Neuronal stem cell (in vitro differentiated cells): ENCODE measurements around the gene GSPT1.

ENCODE experiments used
- DNase-seq: peaks from one replicate; pipeline ENCODE4 v3.0.0-alpha.2; 2013; ENCODE audit warnings: low spot score
- H2AFZ ChIP-seq: one replicate; pipeline ENCODE4 v1.6.1; 2013; ENCODE audit warnings: mild to moderate bottlenecking, low read length, inconsistent platforms
- H2AK5ac ChIP-seq: 2 replicates; pipeline ENCODE4 v1.6.1; 2013; ENCODE audit warnings: low read depth, mild to moderate bottlenecking, inconsistent platforms, low read length, moderate library complexity, mixed read lengths
- H2BK120ac ChIP-seq: 2 replicates; pipeline ENCODE4 v1.6.1; 2013; ENCODE audit warnings: low read depth, mild to moderate bottlenecking, inconsistent platforms, low read length, moderate library complexity, mixed read lengths
- H2BK12ac ChIP-seq: one replicate; pipeline ENCODE4 v1.6.1; 2013; ENCODE audit warnings: low read length, inconsistent platforms
- H2BK15ac ChIP-seq: 2 replicates; pipeline ENCODE4 v1.6.1; 2013; ENCODE audit warnings: mild to moderate bottlenecking, low read length, inconsistent platforms, mixed read lengths
- H2BK5ac ChIP-seq: one replicate; pipeline ENCODE4 v1.6.1; 2013; ENCODE audit warnings: inconsistent platforms, mild to moderate bottlenecking, low read length, moderate library complexity
- H3K14ac ChIP-seq: one replicate; pipeline ENCODE4 v1.6.1; 2013; ENCODE audit warnings: low read length, inconsistent platforms
- H3K18ac ChIP-seq: 2 replicates; pipeline ENCODE4 v1.6.1; 2013; ENCODE audit warnings: low read length, inconsistent platforms
- H3K23ac ChIP-seq: 2 replicates; pipeline ENCODE4 v1.6.1; 2013; ENCODE audit warnings: low read depth, mild to moderate bottlenecking, mixed read lengths, low read length, inconsistent platforms; ENCODE audit not compliant: poor library complexity
- H3K27ac ChIP-seq: replicated peaks from 3 replicates; pipeline ENCODE4 v1.5.1; 2013; ENCODE audit warnings: low read length, inconsistent platforms
- H3K27me3 ChIP-seq, 3 experiments: 2 replicates each; pipeline ENCODE4 v1.6.1; 2013; ENCODE audit warnings: low read length in 3 of 3, mild to moderate bottlenecking in 2 of 3, inconsistent platforms in 1 of 3, low read depth in 1 of 3, mixed read lengths in 1 of 3, moderate library complexity in 1 of 3; ENCODE audit not compliant: control insufficient read depth in 3 of 3, insufficient read depth in 3 of 3
- H3K36me3 ChIP-seq, 2 donors: replicated peaks in 1 of 2; 2 replicates each; pipeline ENCODE4 v1.6.1; 2013; ENCODE audit warnings: low read length in 2 of 2; ENCODE audit not compliant: control insufficient read depth in 2 of 2, insufficient read depth in 2 of 2
- H3K4ac ChIP-seq: 2 replicates; pipeline ENCODE4 v1.6.1; 2013; ENCODE audit warnings: inconsistent platforms, mild to moderate bottlenecking, low read length, moderate library complexity
- H3K4me1 ChIP-seq, 2 donors: 1 replicate in 1 of 2; 2 replicates in 1 of 2; pipeline ENCODE4 v1.6.1; 2013; ENCODE audit warnings: low read length in 2 of 2, low read depth in 1 of 2; ENCODE audit not compliant: control insufficient read depth in 2 of 2, insufficient read depth in 1 of 2
- H3K4me2 ChIP-seq: one replicate; pipeline ENCODE4 v1.6.1; 2013; ENCODE audit warnings: mild to moderate bottlenecking, low read length, inconsistent platforms; ENCODE audit not compliant: insufficient read depth, poor library complexity, severe bottlenecking
- H3K4me3 ChIP-seq, 2 donors: 2 replicates each; pipeline ENCODE4 v1.5.1; 2013; ENCODE audit warnings: low read length in 2 of 2, mild to moderate bottlenecking in 2 of 2, inconsistent platforms in 1 of 2, moderate library complexity in 1 of 2
- H3K79me1 ChIP-seq: one replicate; pipeline ENCODE4 v1.6.1; 2013; ENCODE audit warnings: low read depth, mild to moderate bottlenecking, inconsistent platforms, low read length, moderate library complexity
- H3K9ac ChIP-seq: one replicate; pipeline ENCODE4 v1.6.1; 2013; ENCODE audit warnings: mild to moderate bottlenecking, low read depth, low read length, inconsistent platforms; ENCODE audit not compliant: poor library complexity
- H3K9me3 ChIP-seq, 2 donors: replicated peaks in 1 of 2; 2 replicates each; pipeline versions ENCODE3 to v1.6.1; 2013; ENCODE audit warnings: low read length in 2 of 2, mild to moderate bottlenecking in 2 of 2, inconsistent platforms in 1 of 2, low read depth in 1 of 2, mixed read lengths in 1 of 2, moderate library complexity in 1 of 2; ENCODE audit not compliant: control insufficient read depth in 2 of 2, insufficient read depth in 1 of 2
- H4K8ac ChIP-seq: one replicate; pipeline ENCODE4 v1.6.1; 2013; ENCODE audit warnings: low read depth, mild to moderate bottlenecking, inconsistent platforms, low read length, moderate library complexity
- H4K91ac ChIP-seq: one replicate; pipeline ENCODE4 v1.6.1; 2013; ENCODE audit warnings: low read length, low read depth, mild to moderate bottlenecking, inconsistent platforms; ENCODE audit not compliant: poor library complexity
- WGBS, 2 donors: extraction: QIAGEN DNeasy Blood & Tissue Kit; methylation state at CpG; one replicate each; pipeline ENCODE4 v1.1.7; 2013; ENCODE audit warnings: missing lambda C conversion rate in 2 of 2, mixed read lengths in 1 of 2; ENCODE audit not compliant: insufficient read length in 2 of 2, insufficient replicate concordance in 1 of 2; ENCODE audit errors: extremely low coverage in 2 of 2; 5-methylcytosine and 5-hydroxymethylcytosine counted together

The GSPT1 gene

GRCh38 chr16:11892761-11893160 lies 23.0 kb downstream of the GSPT1 start:
- Histone ChIP-seq H3K4me2 (no peak overlapping the region), H2BK12ac (no peak overlapping the region), H2AFZ (no peak overlapping the region), H3K9me3 (no peaks in the 10 kb centered on the region), H3K18ac (no peak overlapping the region), H3K4ac (no peak overlapping the region), H3K14ac (no peak overlapping the region), H3K27me3 (no peaks in the 10 kb centered on the region), H2BK120ac (no peak overlapping the region), H2BK5ac (no peak overlapping the region), H3K23ac (no peak overlapping the region), H3K27ac (no peak overlapping the region), H3K79me1 (no peaks in the 10 kb centered on the region), H3K36me3 (peaks cover 8 to 78% of the 10 kb centered on the region in 2 donors), H3K4me3 (no peak overlapping the region), H3K9ac (no peak overlapping the region), H4K8ac (no peak overlapping the region), H4K91ac (no peak overlapping the region), H3K4me1 (no peaks in the 10 kb centered on the region), H2AK5ac (no peak overlapping the region), H2BK15ac (no peak overlapping the region)
- no CpG with 5 or more reads among the region's 4 CpGs for WGBS, 2 donors
- DNase-seq = no peak

DNA sequence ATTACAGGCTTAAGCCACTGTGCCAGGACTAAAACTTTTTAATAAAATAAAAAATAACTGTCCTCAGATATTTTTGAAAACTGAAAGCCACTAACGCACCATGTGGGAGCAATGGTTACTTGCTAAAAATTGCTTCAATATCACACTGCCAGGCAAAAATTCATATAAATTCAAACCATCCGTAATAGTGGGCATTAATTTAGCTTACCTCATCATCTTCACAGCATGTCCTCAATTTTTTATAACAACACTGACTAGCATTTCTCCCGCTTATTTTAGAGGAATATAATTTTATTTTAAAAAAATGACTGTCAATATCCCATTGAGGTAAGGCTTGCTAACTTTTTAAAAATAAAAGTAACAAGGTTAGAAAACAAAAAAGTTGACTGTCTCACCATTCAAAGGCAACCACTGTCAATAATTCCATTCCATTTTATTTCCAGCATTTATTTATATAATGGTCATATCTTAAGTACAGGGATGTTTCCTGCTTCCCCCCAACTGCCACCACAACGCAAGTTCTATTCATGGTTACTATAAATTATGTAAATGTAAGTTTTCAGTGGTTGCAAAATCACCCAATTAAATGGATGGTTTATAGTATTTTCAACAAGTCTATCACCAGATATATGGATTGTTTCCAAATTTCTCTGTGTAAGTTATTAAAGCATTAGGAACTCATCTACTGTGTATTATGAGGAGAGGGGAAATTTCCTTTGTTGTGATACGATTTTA lies 25.4 kb downstream of the GSPT1 start:
- no peaks in the 10 kb centered on the region for H3K9me3 ChIP-seq
- H2BK120ac ChIP-seq = no peak overlapping the region
- H2AK5ac ChIP-seq = no peak overlapping the region
- H3K4me2 ChIP-seq = no peak overlapping the region
- H3K79me1 ChIP-seq = no peaks in the 10 kb centered on the region
- no peak overlapping the region for H3K4me3 ChIP-seq
- no peak overlapping the region for H2BK15ac ChIP-seq
- peaks cover 10 to 82% of the 10 kb centered on the region in 2 donors for H3K36me3 ChIP-seq
- no peak overlapping the region for H3K4ac ChIP-seq
- H2BK12ac ChIP-seq = no peak overlapping the region
- H3K23ac ChIP-seq = no peak overlapping the region
- H2AFZ ChIP-seq = no peak overlapping the region
- H3K27ac ChIP-seq = no peak overlapping the region
- no CpG with 5 or more reads among the region's 5 CpGs for WGBS, 2 donors
- no peak overlapping the region for H3K14ac ChIP-seq
- DNase-seq = no peak
- no peaks in the 10 kb centered on the region for H3K27me3 ChIP-seq
- H3K18ac ChIP-seq = no peak overlapping the region
- H3K9ac ChIP-seq = no peak overlapping the region
- no peak overlapping the region for H4K91ac ChIP-seq
- no peaks in the 10 kb centered on the region for H3K4me1 ChIP-seq
- no peak overlapping the region for H2BK5ac ChIP-seq
- no peak overlapping the region for H4K8ac ChIP-seq

DNA sequence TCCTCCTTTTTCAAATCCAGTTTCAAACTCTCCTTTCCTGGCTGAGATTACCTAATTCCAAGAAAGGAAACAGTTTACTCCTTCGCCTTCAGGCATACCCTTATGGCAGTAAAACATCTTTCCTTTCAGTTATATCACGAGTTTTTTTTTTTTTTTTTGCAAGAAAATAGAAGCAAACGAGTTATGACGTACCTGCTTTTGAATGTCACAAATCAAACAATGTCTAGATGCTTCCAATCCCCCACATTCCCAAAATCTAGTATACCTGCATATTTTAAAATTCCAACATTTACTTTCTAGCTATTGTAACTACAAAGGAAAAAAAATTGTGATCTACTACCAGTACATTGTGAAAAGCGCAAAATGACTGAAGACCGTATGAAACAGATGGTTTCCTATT lies 28.9 kb downstream of the GSPT1 start:
- H3K27me3 ChIP-seq = no peaks in the 10 kb centered on the region
- no peak overlapping the region for H2BK15ac ChIP-seq
- no peak overlapping the region for H3K4ac ChIP-seq
- no peak overlapping the region for H3K4me2 ChIP-seq
- no peak overlapping the region for H3K18ac ChIP-seq
- no peak overlapping the region for H3K23ac ChIP-seq
- no peaks in the 10 kb centered on the region for H3K4me1 ChIP-seq
- no peak overlapping the region for H2BK120ac ChIP-seq
- H2AK5ac ChIP-seq = no peak overlapping the region
- H3K4me3 ChIP-seq = no peak overlapping the region
- H3K9ac ChIP-seq = no peak overlapping the region
- no peak overlapping the region for H2AFZ ChIP-seq
- H3K27ac ChIP-seq = no peak overlapping the region
- H4K8ac ChIP-seq = no peak overlapping the region
- H3K14ac ChIP-seq = no peak overlapping the region
- H3K9me3 ChIP-seq = no peaks in the 10 kb centered on the region
- DNase-seq = no peak
- no peak overlapping the region for H2BK12ac ChIP-seq
- H3K36me3 ChIP-seq = peaks cover 5 to 85% of the 10 kb centered on the region in 2 donors
- no peak overlapping the region for H2BK5ac ChIP-seq
- H4K91ac ChIP-seq = no peak overlapping the region
- no peaks in the 10 kb centered on the region for H3K79me1 ChIP-seq
- WGBS, 2 donors = no CpG with 5 or more reads among the region's 6 CpGs

DNA sequence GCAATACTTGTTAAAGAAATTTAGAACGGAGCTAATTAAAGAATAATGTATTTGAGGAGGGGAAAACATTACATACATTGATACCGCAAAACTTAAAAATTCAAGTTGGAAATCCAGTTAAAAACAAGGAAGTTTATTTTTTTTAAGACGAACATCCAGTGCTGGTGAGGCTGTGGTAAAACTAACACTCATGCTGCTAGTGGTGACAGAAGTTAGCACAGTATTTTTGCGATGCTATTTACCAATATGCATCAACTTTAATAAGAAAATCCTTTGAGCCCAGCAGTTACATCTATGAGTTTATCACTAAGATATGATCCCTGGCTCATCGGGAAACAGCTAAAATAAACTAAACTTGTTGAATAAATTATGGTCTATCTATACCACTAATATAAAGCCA lies 31.7 kb downstream of the GSPT1 start:
- Histone ChIP-seq H3K4me1 (no peaks in the 10 kb centered on the region), H2BK15ac (no peak overlapping the region), H3K18ac (no peak overlapping the region), H2BK120ac (no peak overlapping the region), H2AFZ (no peak overlapping the region), H3K27me3 (no peaks in the 10 kb centered on the region), H3K36me3 (peaks cover 12 to 96% of the 10 kb centered on the region in 2 donors), H3K27ac (no peak overlapping the region), H3K4me3 (no peak overlapping the region), H2BK5ac (no peak overlapping the region), H3K9me3 (no peaks in the 10 kb centered on the region), H3K14ac (no peak overlapping the region), H2BK12ac (no peak overlapping the region), H3K79me1 (no peaks in the 10 kb centered on the region), H4K8ac (no peak overlapping the region), H3K4ac (no peak overlapping the region), H3K23ac (no peak overlapping the region), H3K4me2 (no peak overlapping the region), H4K91ac (no peak overlapping the region), H3K9ac (no peak overlapping the region), H2AK5ac (no peak overlapping the region)
- DNase-seq = no peak
- no CpG with 5 or more reads among the region's 5 CpGs for WGBS, 2 donors
